ENCODE results near the gene DNAJA2. TPM values are rescaled to one million over a fixed set of nuclear protein-coding genes. Genes with fewer than 3 reads are reported as not detected.
A peak's percentile ranks its signal among the peaks of the same experiment; 100 is the strongest.

The DNAJA2 gene
- total and polyA plus RNA-seq, 9 donors: 33.4 to 63.3 (median 58.4) TPM

DNA sequence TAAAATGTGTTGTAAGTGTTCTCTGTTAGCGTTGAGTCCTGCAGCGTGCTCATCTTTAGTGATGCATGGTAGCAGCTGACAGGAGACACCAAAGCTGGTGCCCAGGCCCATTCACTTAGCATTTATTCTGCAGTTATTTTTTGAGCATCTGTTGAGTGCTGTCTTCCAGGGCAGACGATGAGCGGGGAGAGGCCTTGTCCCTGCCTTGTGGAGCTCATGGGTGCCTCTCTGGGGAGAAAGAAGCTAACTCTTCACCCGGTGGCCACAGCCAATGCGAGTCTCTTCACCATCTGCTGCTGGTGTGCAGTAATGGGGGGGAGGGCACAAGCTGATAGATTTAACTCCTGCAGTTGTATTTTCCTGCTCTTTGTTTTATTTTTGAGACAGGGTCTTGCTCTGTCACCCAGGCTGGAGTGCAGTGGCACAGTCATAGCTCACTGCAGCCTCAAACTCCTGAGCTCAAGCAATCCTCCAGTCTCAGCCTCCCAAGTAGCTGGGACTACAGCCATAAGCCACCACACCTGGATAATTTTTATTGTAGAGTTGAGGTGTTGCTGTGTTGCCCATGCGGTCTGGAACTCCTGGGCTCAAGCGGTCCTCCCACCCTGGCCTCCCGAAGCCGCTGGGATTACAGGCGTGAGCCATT lies 58.8 kb downstream of the DNAJA2 start:
- intact Hi-C loops (cut with DNase I): no loop called here
- Histone ChIP-seq H3K36me3 (no peaks in the 10 kb centered on the region), H3K4me3 (no peak overlapping the region), H3K27me3 (no peaks in the 10 kb centered on the region), H3K9me3 (no peaks in the 10 kb centered on the region), H3K27ac (no peak overlapping the region), H3K4me1 (ENCODE audit: insufficient read depth) (no peaks in the 10 kb centered on the region)
- TF ChIP-seq EP300 (IDR thresholded peaks at IDR 0.05) (no peak), POLR2A (IDR thresholded peaks at IDR 0.05) (no peak), CTCF (IDR thresholded peaks at IDR 0.05) (no peak)
- no peak for DNase-seq
- 93 to 96% (median 93%) methylated on average over 11 of the region's 11 CpGs for WGBS, 3 donors

- DNase-seq: no peak
- Histone ChIP-seq H3K27ac (no peak overlapping the region), H3K9me3 (no peaks in the 10 kb centered on the region), H3K36me3 (no peaks in the 10 kb centered on the region), H3K4me1 (ENCODE audit: insufficient read depth) (no peaks in the 10 kb centered on the region), H3K27me3 (no peaks in the 10 kb centered on the region), H3K4me3 (no peak overlapping the region)
- WGBS, 3 donors: 92 to 94% (median 93%) methylated on average over 4 of the region's 4 CpGs
- intact Hi-C loops (cut with DNase I): no loop called here
- no peak for TF ChIP-seq POLR2A (IDR thresholded peaks at IDR 0.05)
- TF ChIP-seq CTCF (IDR thresholded peaks at IDR 0.05): no peak
- no peak for TF ChIP-seq EP300 (IDR thresholded peaks at IDR 0.05)
Measured at GRCh38 chr16:46911650-46912049, 61.8 kb downstream of the DNAJA2 start.

- no peaks in the 10 kb centered on the region for H3K4me1 ChIP-seq (ENCODE audit: insufficient read depth)
- no peak for TF ChIP-seq POLR2A (IDR thresholded peaks at IDR 0.05)
- TF ChIP-seq CTCF (IDR thresholded peaks at IDR 0.05): no peak
- no peak for TF ChIP-seq EP300 (IDR thresholded peaks at IDR 0.05)
- 23 to 35% (median 28%) methylated on average over 3 of the region's 3 CpGs for WGBS, 3 donors
Measured at GRCh38 chr16:46911038-46911437, 62.4 kb downstream of the DNAJA2 start.

GRCh38 chr16:46908540-46909372 lies 64.7 kb downstream of the DNAJA2 start:
- intact Hi-C loops (cut with DNase I): loop anchor here in 2 of 4 donors (2.0 to 5.0 kb wide), 2 partner anchors 51 to 54 kb away; no protein-coding TSS in a partner anchor
- H3K27ac ChIP-seq: no peak overlapping the region
- WGBS, 3 donors: 47 to 51% (median 49%) methylated on average over 6 of the region's 6 CpGs
- no peaks in the 10 kb centered on the region for H3K9me3 ChIP-seq
- no peak overlapping the region for H3K4me3 ChIP-seq
- TF ChIP-seq CTCF (IDR thresholded peaks at IDR 0.05): peak; percentile 43 to 60 (median 55)
- no peak for TF ChIP-seq POLR2A (IDR thresholded peaks at IDR 0.05)
- TF ChIP-seq EP300 (IDR thresholded peaks at IDR 0.05): no peak
- no peaks in the 10 kb centered on the region for H3K27me3 ChIP-seq
- DNase-seq: peak; percentile 41 to 66 (median 56)
- no peaks in the 10 kb centered on the region for H3K36me3 ChIP-seq
- H3K4me1 ChIP-seq (ENCODE audit: insufficient read depth): no peaks in the 10 kb centered on the region

More at GRCh38 chr16:46911038-46911437, 62.4 kb downstream of the DNAJA2 start:
- intact Hi-C loops (cut with DNase I): no loop called here
- DNase-seq: no peak
- H3K9me3 ChIP-seq: no peaks in the 10 kb centered on the region
- no peaks in the 10 kb centered on the region for H3K27me3 ChIP-seq
- H3K36me3 ChIP-seq: no peaks in the 10 kb centered on the region
- no peak overlapping the region for H3K27ac ChIP-seq
- H3K4me3 ChIP-seq: no peak overlapping the region

Measured in ovary (tissue), 9 donors.